Cardiac muscle cell (in vitro differentiated cells and primary cell): ENCODE measurements around the gene CDC42EP1. TPM values are rescaled to one million over a fixed set of nuclear protein-coding genes. Genes with fewer than 3 reads are reported as not detected.

ENCODE experiments used
- DNase-seq, 2 donors: peaks; one replicate each; pipeline versions ENCODE4 v3.0.0 to v3.0.0-alpha.2; 2010 to 2017; ENCODE audit warnings: low read depth in 1 of 2, low spot score in 1 of 2
- H3K27ac ChIP-seq: fragments of 200-600 bp; sonication (generic); 2 replicates; pipeline ENCODE4 v1.5.1; 2016
- H3K27me3 ChIP-seq: fragments of 200-600 bp; sonication (generic); 2 replicates; pipeline ENCODE4 v1.6.0; 2016; ENCODE audit warnings: control low read depth
- H3K36me3 ChIP-seq: fragments of 200-600 bp; sonication (generic); 2 replicates; pipeline ENCODE4 v1.5.1; 2016; ENCODE audit warnings: control low read depth
- H3K4me1 ChIP-seq: fragments of 200-600 bp; sonication (generic); 2 replicates; pipeline ENCODE4 v1.8.1; 2017; ENCODE audit warnings: low read depth, mild to moderate bottlenecking, mixed run types
- H3K4me3 ChIP-seq: fragments of 200-600 bp; sonication (generic); 2 replicates; pipeline ENCODE4 v1.5.1; 2016; ENCODE audit warnings: mild to moderate bottlenecking
- H3K9me3 ChIP-seq: fragments of 200-600 bp; sonication (generic); 2 replicates; pipeline ENCODE4 v1.5.1; 2017; ENCODE audit warnings: low read depth, mild to moderate bottlenecking, control low read depth
- polyA plus RNA-seq: library from polyadenylated mRNA; unstranded; fragments of >200 nt; fragmentation: Nextera tagmentation; extraction: Ambion mirVana; gene quantifications from 2 replicates; pipeline ENCODE4 v1.2.1, GENCODE V29; 2016
- total RNA-seq: library from RNA; depleted of rRNA; stranded (reverse); fragments of >200 nt; gene quantifications from 2 replicates; pipeline ENCODE4 v1.2.3, GENCODE V29; 2016
- TF ChIP-seq, protein P1 (sequence below): IDR thresholded peaks from 2 replicates; pipeline ENCODE4 v1.5.1; 2012; ENCODE audit warnings: low read depth, mild to moderate bottlenecking, low read length

The CDC42EP1 gene
- total and polyA plus RNA-seq, 2 experiments from 2014 or later, result 10.9 to 12.7 TPM

DNA sequence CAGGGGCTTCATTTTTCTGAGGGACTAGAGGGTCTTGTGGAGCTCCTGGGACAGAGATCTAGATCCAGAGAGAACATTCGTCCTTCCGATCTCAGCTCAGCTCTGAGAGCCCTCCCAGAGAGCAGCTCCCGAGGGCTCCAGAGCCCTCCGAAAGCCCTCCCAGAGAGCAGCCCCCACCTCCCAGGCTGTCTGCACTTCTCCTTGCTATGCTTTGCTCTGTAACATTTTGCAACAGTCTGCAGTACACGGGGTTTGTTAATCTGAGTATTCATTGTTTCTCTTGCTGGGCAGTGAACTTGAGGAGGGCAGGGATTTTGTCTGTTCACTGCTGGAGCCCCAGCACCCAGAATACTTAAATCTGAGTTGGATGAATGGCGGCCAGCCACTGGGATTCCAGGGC is 50.9 kb downstream of the CDC42EP1 start:
- Histone ChIP-seq H3K4me1 (peaks cover 10% of the 10 kb centered on the region), H3K9me3 (no peaks in the 10 kb centered on the region), H3K27ac (no peak overlapping the region), H3K36me3 (no peaks in the 10 kb centered on the region), H3K27me3 (no peaks in the 10 kb centered on the region), H3K4me3 (no peak overlapping the region)
- TF ChIP-seq, protein P1, sequence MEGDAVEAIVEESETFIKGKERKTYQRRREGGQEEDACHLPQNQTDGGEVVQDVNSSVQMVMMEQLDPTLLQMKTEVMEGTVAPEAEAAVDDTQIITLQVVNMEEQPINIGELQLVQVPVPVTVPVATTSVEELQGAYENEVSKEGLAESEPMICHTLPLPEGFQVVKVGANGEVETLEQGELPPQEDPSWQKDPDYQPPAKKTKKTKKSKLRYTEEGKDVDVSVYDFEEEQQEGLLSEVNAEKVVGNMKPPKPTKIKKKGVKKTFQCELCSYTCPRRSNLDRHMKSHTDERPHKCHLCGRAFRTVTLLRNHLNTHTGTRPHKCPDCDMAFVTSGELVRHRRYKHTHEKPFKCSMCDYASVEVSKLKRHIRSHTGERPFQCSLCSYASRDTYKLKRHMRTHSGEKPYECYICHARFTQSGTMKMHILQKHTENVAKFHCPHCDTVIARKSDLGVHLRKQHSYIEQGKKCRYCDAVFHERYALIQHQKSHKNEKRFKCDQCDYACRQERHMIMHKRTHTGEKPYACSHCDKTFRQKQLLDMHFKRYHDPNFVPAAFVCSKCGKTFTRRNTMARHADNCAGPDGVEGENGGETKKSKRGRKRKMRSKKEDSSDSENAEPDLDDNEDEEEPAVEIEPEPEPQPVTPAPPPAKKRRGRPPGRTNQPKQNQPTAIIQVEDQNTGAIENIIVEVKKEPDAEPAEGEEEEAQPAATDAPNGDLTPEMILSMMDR, result no peak
- peak in 1 of 2 donors; percentile 34 for DNase-seq

DNA sequence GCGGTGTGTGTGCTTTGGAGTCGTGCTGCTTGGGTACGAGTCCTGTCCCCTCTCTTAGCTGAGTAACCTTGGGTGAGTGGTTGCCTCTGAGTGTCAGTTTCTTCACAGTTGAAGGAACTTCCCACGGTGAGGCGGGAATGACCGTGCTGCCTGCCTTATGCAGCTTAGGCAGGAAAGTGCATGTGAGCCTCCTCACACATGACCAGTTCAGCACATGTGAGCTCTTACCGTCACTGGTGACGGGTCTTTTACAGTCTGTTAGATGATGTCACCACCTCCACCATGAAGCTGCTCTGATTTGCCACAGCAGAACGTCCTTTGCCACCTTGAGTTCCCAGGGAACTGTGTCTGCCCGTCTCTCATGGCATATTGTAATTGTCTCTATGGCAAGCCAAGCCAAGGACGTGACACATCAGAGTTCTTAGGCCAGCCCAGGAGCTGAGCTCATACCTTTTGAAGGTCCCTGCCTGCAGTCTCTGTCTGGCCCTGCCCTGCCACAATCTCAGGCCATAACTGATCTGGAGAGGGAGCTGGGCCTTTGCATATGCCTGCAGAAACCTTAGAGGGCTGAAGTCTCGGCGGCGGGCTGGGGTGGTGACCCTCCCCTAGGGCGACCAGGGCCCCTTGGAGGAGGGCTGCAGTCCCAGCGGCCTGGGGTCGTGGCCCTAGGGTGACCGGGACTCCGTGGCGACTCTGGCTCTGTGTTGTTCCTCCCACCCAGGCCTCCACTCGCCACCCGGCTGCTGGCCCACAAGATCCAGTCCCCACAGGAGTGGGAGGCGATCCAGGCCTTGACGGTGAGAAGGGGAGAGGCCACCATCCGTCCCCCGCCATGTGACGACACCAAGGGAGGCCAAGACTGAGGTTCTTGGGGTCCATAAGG is 56.2 kb downstream of the CDC42EP1 start:
- Histone ChIP-seq H3K4me3 (no peak overlapping the region), H3K27ac (no peak overlapping the region), H3K36me3 (peaks cover 6% of the 10 kb centered on the region), H3K9me3 (no peaks in the 10 kb centered on the region), H3K27me3 (no peaks in the 10 kb centered on the region), H3K4me1 (no peaks in the 10 kb centered on the region)
- DNase-seq, result no peak
- TF ChIP-seq, protein P1, result no peak

DNA sequence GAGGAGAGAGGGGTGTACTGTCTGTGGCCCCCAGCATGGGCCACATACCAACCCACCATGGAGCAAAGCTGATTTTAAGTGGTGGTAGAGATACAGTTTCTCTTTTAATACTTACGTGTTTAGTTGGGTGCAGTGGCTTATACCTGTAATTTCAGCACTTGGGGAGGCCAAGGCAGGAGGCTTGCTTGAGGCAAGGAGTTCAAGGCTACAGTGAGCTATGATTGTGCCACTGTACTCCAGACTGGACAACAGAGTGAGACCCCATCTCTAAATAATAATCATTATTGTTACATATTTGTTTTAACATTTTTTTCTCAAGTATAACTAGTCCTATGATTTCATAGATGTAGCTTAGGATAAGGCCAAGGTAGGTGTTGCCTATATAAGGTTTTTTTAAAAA is 57.2 kb downstream of the CDC42EP1 start:
- Histone ChIP-seq H3K4me1 (no peaks in the 10 kb centered on the region), H3K9me3 (no peaks in the 10 kb centered on the region), H3K36me3 (peaks cover 6% of the 10 kb centered on the region), H3K27me3 (no peaks in the 10 kb centered on the region), H3K27ac (no peak overlapping the region), H3K4me3 (no peak overlapping the region)
- DNase-seq, result no peak
- TF ChIP-seq, protein P1, result no peak

DNA sequence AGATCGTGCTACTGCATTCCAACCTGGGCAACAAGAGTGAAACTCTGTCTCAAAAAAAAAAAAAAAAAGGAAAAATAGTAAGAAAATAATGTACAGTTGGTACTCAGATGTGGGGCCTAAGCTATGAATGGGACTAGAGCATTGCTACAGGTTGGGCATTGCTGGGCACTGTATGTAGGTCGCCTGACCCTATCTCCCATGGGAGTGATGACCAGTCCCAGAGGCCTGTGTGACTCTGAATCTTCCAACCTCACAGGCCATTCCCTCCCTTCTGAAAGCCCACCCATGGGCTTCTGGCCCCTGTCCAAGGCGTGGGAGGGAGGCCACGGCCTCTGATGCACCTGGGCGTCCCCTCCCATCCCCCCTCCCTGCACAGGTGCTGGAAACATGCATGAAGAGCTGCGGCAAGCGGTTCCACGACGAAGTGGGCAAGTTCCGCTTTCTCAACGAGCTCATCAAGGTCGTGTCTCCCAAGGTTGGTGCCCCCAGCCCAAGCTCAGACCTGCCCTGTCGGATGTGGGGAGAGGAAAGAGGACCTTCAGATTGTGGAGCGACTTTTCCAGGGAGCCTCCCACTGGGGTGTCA is 57.9 kb downstream of the CDC42EP1 start:
- Histone ChIP-seq H3K36me3 (peaks cover 6% of the 10 kb centered on the region), H3K27me3 (no peaks in the 10 kb centered on the region), H3K4me1 (no peaks in the 10 kb centered on the region), H3K27ac (no peak overlapping the region), H3K9me3 (no peaks in the 10 kb centered on the region), H3K4me3 (no peak overlapping the region)
- TF ChIP-seq, protein P1, result no peak
- DNase-seq, result no peak

DNA sequence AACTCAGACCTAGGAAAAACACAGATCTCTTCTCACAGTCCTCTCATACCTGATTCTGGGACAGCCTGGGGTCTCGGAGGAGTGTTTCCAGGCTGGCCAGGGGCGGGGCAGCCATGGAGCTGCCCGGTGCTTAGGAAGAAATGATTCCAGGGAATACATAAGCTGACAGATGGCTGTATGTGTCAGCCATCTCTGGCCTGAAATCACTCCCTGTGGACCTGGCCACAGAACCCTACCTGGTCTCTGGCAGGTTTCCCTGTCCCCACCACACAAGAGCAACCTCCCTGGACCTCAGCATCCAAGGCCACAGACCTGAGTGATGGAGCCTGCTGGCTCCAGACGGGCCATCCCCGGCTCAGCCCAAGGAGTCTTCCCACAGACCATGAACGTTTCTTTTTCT is 58.4 kb downstream of the CDC42EP1 start:
- peaks cover under 1% of the 10 kb centered on the region for H3K4me1 ChIP-seq
- H3K9me3 ChIP-seq, result no peaks in the 10 kb centered on the region
- TF ChIP-seq, protein P1, result no peak
- no peak for DNase-seq
- H3K36me3 ChIP-seq, result peaks cover 6% of the 10 kb centered on the region
- no peak overlapping the region for H3K4me3 ChIP-seq
- no peaks in the 10 kb centered on the region for H3K27me3 ChIP-seq
- H3K27ac ChIP-seq, result no peak overlapping the region

Other genes with a start within 250 kb of the CDC42EP1 start
- gene ELFN2, start 133.0 kb upstream of the CDC42EP1 start, total RNA-seq, result 0.09 and 0.11 TPM in 2 replicates
- gene ELFN2, start 133.0 kb upstream of the CDC42EP1 start, polyA plus RNA-seq, result not detected in 2 replicates
- gene MFNG, start 74.1 kb upstream of the CDC42EP1 start, total RNA-seq, result 1.2 and 2.6 TPM in 2 replicates
- gene MFNG, start 74.1 kb upstream of the CDC42EP1 start, polyA plus RNA-seq, result 6.4 and 9.2 TPM in 2 replicates
- 3.3 and 4.5 TPM in 2 replicates for gene CARD10, start 41.1 kb upstream of the CDC42EP1 start, total RNA-seq
- 2.1 and 3.9 TPM in 2 replicates for gene CARD10, start 41.1 kb upstream of the CDC42EP1 start, polyA plus RNA-seq
- gene LGALS2, start 19.6 kb downstream of the CDC42EP1 start, total RNA-seq, result not detected in 2 replicates
- not detected in 2 replicates for gene LGALS2, start 19.6 kb downstream of the CDC42EP1 start, polyA plus RNA-seq
- gene GGA1, start 48.4 kb downstream of the CDC42EP1 start, total RNA-seq, result 91.9 and 114 TPM in 2 replicates
- gene GGA1, start 48.4 kb downstream of the CDC42EP1 start, polyA plus RNA-seq, result 81.9 and 82.6 TPM in 2 replicates
- 24.3 and 51.9 TPM in 2 replicates for gene SH3BP1, start 79.2 kb downstream of the CDC42EP1 start, total RNA-seq
- 15.0 and 20.7 TPM in 2 replicates for gene SH3BP1, start 79.2 kb downstream of the CDC42EP1 start, polyA plus RNA-seq
- gene PDXP, start 98.2 kb downstream of the CDC42EP1 start, total RNA-seq, result 48.5 and 62.5 TPM in 2 replicates
- gene PDXP, start 98.2 kb downstream of the CDC42EP1 start, polyA plus RNA-seq, result 88.0 and 117 TPM in 2 replicates
- 6.6 and 24.5 TPM in 2 replicates for gene LGALS1, start 115.2 kb downstream of the CDC42EP1 start, total RNA-seq
- 8.1 and 37.3 TPM in 2 replicates for gene LGALS1, start 115.2 kb downstream of the CDC42EP1 start, polyA plus RNA-seq
- 36.0 and 38.3 TPM in 2 replicates for gene NOL12, start 125.9 kb downstream of the CDC42EP1 start, total RNA-seq
- 21.9 and 34.2 TPM in 2 replicates for gene NOL12, start 125.9 kb downstream of the CDC42EP1 start, polyA plus RNA-seq
- 160 and 202 TPM in 2 replicates for gene TRIOBP, start 136.6 kb downstream of the CDC42EP1 start, total RNA-seq
- gene TRIOBP, start 136.6 kb downstream of the CDC42EP1 start, polyA plus RNA-seq, result 150 and 191 TPM in 2 replicates
- gene GCAT, start 247.5 kb downstream of the CDC42EP1 start, total RNA-seq, result 74.2 and 95.0 TPM in 2 replicates
- 66.4 and 97.6 TPM in 2 replicates for gene GCAT, start 247.5 kb downstream of the CDC42EP1 start, polyA plus RNA-seq